ENCODE data around the gene ZNF174. TPM values are rescaled to one million over a fixed set of nuclear protein-coding genes. Genes with fewer than 3 reads are reported as not detected.

ZNF174 gene
- total RNA-seq, 2 donors from 2014 or later: 7.1 to 8.2 TPM

DNA sequence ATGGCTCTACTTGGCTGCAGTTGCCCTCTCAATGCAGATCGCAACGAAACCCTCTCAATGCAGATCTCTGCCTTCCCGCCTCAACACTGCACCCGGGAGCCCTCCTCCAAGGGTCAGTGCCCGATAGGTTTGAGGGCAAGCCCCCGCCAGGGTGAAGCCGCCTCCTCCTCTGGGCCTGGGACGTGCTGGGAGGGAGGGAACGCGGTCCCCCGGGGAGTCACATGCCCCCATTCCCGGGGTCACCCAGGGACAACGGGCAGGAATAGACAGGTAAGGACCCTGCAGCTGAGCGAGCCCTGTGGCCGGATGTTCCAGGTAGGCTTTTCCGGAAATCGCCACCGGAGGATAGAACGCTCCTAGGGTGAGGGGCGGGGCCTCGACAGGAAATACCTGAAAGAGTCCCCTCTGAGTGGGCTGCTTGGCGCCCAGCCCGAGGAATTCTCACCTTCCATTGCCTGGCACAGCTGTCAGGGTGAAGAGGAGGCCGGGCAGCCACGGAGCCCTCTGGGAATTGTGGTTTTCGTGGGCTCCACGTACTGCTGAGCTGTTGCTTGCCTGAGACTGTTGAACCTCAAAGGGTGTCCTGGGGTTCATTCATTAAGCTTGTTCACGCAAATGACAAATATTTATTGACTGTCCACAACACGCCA is 12.8 kb downstream of the ZNF174 start:
- intact Hi-C loops (cut with DNase I): no loop called here
- DNase-seq (ENCODE audit: low spot score): no peak

GRCh38 chr16:3431779-3432219 is 30.8 kb downstream of the ZNF174 start:
- DNase-seq (ENCODE audit: low spot score): peak; percentile 89

GRCh38 chr16:3434373-3434772 is 33.4 kb downstream of the ZNF174 start:
- DNase-seq (ENCODE audit: low spot score): no peak
- intact Hi-C loops (cut with DNase I): loop anchor here in 1 of 2 donors (10.0 kb wide), 1 partner anchor 70 kb away; no protein-coding TSS in a partner anchor

More at GRCh38 chr16:3431779-3432219, 30.8 kb downstream of the ZNF174 start:
- intact Hi-C loops (cut with DNase I): loop anchor here in 1 of 2 donors (10.0 kb wide), 1 partner anchor 67 kb away; no protein-coding TSS in a partner anchor

DNA sequence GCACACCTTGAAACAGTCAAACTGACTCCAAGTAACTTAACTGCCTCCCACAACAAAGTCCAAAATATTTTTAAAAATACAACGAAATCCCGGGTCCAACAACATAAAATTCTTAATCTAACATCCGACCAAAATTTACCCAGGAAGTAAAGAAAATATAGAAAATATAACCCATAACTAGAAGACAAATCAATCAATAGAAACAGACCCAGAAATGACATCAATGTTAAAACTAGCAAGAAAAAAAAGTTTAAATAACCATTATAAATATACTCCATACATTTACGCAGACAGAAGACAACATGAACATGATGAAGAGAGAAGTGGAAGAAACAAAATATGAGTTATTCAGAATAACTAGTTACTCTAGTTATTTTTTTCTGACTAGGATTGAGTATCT is 38.6 kb downstream of the ZNF174 start:
- intact Hi-C loops (cut with DNase I): loop anchor here in 1 of 2 donors (10.0 kb wide), 1 partner anchor 75 kb away; no protein-coding TSS in a partner anchor
- no peak for DNase-seq (ENCODE audit: low spot score)

- peak; percentile 93 for DNase-seq (ENCODE audit: low spot score)
- intact Hi-C loops (cut with DNase I): no loop called here
Measured at GRCh38 chr16:3443108-3444031, 42.4 kb downstream of the ZNF174 start, which contains the start of the genes NAA60 and ZNF597. NAA60 (plus strand) TSS chr16:3443680; CDS start chr16:3476228, 32,548 bp downstream. ZNF597 (minus strand) TSS chr16:3443504; CDS start chr16:3443153, 351 bp downstream.

DNA sequence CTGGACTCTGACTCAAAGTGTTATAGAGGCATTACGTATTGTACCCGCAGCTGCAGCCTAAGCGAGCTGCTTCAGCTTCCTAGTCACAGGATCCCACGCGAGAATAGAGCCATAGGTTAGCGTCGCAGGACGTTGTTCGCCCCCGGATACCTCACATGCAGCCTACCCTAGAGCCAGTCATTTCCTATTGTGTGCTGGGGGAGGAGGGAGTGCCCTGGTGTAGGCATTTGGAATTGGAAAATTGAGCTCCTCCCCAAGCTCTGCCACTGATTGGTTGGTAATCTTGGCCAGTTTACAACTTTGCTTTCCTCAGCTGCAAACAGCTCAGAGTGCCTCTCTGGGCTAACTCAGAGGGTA is 43.0 kb downstream of the ZNF174 start:
- intact Hi-C loops (cut with DNase I): no loop called here
- no peak for DNase-seq (ENCODE audit: low spot score)

DNA sequence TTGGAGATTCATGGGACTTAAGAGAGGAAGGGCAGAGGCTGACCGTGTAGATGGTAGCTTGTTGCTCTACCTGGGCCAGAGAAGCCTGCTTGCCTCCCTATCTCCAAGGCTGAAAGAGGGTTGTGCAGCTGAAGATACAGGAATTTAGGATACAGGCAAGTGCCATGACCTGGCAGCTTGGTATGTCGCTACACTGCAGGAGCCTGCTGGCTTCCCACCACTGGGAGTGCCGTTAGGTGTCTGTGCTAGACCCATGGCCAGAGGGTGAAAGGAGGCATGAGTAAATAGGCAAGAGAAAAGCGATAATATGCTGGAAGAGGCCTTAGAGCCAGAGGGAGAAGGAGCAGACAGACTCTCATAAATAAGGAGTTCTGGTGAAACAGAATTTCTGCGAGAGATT is 53.1 kb downstream of the ZNF174 start:
- DNase-seq (ENCODE audit: low spot score): no peak
- intact Hi-C loops (cut with DNase I): loop anchor here in 1 of 2 donors (10.0 kb wide), 1 partner anchor 49 kb away; the partner anchor contains the start of genes ZNF174 and ZSCAN32

GRCh38 chr16:3454631-3455147 is 53.7 kb downstream of the ZNF174 start:
- intact Hi-C loops (cut with DNase I): loop anchor here in 1 of 2 donors (10.0 kb wide), 1 partner anchor 50 kb away; the partner anchor contains the start of genes ZNF174 and ZSCAN32
- DNase-seq (ENCODE audit: low spot score): no peak

GRCh38 chr16:3457434-3458252 is 56.6 kb downstream of the ZNF174 start:
- intact Hi-C loops (cut with DNase I): loop anchor here in 1 of 2 donors (10.0 kb wide), 1 partner anchor 53 kb away; the partner anchor contains the start of genes ZNF174 and ZSCAN32
- DNase-seq (ENCODE audit: low spot score): peak; percentile 97

- intact Hi-C loops (cut with DNase I): loop anchor here in 1 of 2 donors (10.0 kb wide), 1 partner anchor 54 kb away; the partner anchor contains the start of genes ZNF174 and ZSCAN32
- DNase-seq (ENCODE audit: low spot score): no peak
Measured at GRCh38 chr16:3458278-3458851, 57.4 kb downstream of the ZNF174 start.

DNA sequence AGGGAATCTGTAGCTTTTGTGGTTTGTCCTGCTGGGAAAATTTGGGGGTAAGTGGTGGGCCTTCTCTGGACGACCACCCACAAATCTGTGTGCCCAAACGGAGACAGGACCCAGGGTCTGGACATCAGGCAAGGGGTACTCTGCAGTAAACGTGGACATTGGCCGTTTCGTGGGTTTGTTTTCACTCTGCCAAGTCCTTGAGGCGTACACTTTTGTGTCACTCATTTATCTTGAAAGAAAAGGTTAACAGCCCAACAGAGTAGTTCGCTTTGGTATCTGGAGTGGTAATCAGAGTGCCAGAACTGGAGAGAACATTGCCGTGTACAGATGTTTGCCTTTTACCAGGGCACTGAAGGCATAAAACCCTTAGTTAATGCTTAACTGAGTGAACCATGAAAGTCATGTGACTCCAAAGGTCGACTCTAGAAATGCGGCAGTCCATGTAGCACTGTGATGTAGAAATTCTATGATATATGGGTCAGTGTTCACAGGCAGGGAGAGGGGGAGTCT is 57.9 kb downstream of the ZNF174 start:
- intact Hi-C loops (cut with DNase I): loop anchor here in 1 of 2 donors (10.0 kb wide), 1 partner anchor 54 kb away; the partner anchor contains the start of genes ZNF174 and ZSCAN32

More for the DNA sequence above, 57.9 kb downstream of the ZNF174 start:
- no peak for DNase-seq (ENCODE audit: low spot score)

Other genes with a start within 250 kb of the ZNF174 start
- not detected for gene OR1F1, start 213.0 kb upstream of the ZNF174 start, total RNA-seq
- gene ZNF200, start 166.1 kb upstream of the ZNF174 start, total RNA-seq: 1 to 10 TPM; 5.1 to 6.9 TPM
- 1 to 10 TPM; 1.9 to 4.9 TPM for gene MEFV, start 144.6 kb upstream of the ZNF174 start, total RNA-seq
- gene ZNF263, start 117.7 kb upstream of the ZNF174 start, total RNA-seq: 10 to 100 TPM; 19.8 to 21.2 TPM
- 1 to 10 TPM; 6.4 to 9.1 TPM for gene TIGD7, start 95.8 kb upstream of the ZNF174 start, total RNA-seq
- gene ZNF75A, start 95.7 kb upstream of the ZNF174 start, total RNA-seq: 10 to 100 TPM; 17.5 to 21.3 TPM
- not detected for gene OR2C1, start 45.3 kb upstream of the ZNF174 start, total RNA-seq
- 10 to 100 TPM; 10.8 to 11.9 TPM for gene ZSCAN32, start 211 bp upstream of the ZNF174 start, total RNA-seq
- 1 to 10 TPM; 2.5 TPM for gene ZNF597, start 42.3 kb downstream of the ZNF174 start, total RNA-seq
- 10 to 100 TPM; 28.3 to 33.6 TPM for gene NAA60, start 42.5 kb downstream of the ZNF174 start, total RNA-seq
- gene C16orf90, start 94.3 kb downstream of the ZNF174 start, total RNA-seq: not detected
- 10 to 100 TPM; 20.9 to 25.8 TPM for gene CLUAP1, start 99.8 kb downstream of the ZNF174 start, total RNA-seq
- gene NLRC3, start 176.2 kb downstream of the ZNF174 start, total RNA-seq: 1 to 10 TPM in 1 of 2 donors, under 1 TPM in 1; 0.81 to 1.0 TPM
- gene SLX4, start 210.4 kb downstream of the ZNF174 start, total RNA-seq: 1 to 10 TPM; 4.5 to 4.9 TPM

Data from posterior vena cava (tissue), 2 donors.